GM21825 (cell line): ENCODE data around the gene ZNF75A.

Experiments used
- ATAC-seq: cut with Tn5 transposase; IDR thresholded peaks from one replicate; pipeline ENCODE4 v1.9.1; 2021; ENCODE audit warnings: mild to moderate bottlenecking, moderate library complexity; ENCODE audit not compliant: unreplicated experiment

ZNF75A gene

DNA sequence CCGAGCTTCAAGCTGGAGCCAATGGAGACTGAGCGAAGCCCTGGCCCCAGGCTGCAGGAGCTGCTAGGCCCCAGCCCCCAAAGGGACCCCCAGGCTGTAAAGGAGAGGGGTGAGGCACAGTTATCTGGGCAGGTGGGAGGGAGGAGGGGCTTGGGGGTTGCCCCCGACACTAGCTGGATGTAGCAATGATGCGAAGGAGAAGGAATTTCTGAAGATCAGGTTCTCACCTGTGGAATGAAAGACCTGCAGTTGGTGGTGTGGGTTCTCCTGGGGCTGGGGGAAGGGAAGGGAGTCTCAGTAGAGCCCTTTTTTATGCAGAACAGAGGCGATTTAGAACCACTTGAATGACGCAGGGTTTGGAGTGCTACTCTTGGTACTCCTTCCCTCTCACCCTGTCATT, 20.2 kb upstream of the ZNF75A start:
- ATAC-seq = no peak

- no peak for ATAC-seq
Measured at GRCh38 chr16:3289998-3290673, 15.2 kb upstream of the ZNF75A start.

DNA sequence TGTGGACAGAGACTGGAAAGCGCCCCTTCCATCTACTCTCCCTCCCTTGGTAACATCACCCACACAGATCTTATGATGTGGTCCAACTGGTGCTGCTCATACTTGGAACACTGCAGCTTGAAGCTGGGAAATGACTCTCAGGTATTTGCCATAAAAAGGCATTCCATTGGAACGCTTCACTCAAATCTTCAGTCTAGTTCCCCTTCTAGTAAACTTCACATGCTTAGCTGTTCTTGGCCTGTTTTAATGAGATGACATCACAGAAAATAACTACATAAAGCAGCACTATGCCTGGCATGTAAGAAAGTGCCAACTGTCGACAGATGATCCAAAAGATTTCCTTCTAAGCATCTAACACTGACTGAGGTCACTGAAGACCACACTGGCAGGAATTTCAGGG, 12.7 kb upstream of the ZNF75A start:
- no peak for ATAC-seq

DNA sequence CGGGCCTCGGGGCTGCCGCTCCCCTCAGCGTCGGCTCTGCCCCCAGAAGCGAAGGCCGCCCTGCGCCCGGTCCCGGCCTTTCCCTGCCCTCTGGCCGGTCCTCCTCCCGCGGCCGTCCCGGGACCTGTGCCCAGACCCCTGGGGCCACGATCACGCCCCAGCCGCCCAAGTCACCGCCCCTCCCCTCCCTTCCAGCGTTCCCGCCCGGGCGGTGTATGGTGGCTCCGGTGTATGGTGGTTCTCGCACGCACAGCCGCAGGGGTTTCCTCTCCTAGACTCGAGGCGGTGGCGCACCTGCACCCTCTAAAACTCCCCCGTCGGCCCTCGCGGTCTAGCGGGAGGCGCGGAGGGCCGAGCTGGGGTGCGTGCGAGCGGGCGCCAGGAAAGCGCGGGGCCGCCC, 10.1 kb upstream of the ZNF75A start:
- ATAC-seq = no peak

DNA sequence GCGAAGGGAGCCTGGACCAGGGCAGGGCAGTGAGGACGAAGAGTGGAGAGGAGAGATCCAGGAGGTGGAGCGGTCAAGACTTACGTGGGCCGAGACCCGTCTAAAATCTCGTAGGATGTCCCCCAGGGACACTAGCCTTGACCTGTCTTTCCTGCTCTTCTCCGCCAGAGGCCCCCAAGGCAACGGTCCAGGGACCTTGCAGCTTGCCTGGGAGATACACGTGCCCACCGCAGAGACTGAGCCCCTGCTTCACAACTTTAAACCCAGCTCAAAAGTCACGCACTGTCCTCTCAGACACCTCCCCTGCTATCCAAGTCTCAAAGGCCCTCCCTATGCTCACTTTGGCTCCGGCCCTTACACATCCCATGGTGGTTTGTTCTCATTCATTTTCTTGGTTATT, 9.5 kb upstream of the ZNF75A start:
- ATAC-seq = no peak

DNA sequence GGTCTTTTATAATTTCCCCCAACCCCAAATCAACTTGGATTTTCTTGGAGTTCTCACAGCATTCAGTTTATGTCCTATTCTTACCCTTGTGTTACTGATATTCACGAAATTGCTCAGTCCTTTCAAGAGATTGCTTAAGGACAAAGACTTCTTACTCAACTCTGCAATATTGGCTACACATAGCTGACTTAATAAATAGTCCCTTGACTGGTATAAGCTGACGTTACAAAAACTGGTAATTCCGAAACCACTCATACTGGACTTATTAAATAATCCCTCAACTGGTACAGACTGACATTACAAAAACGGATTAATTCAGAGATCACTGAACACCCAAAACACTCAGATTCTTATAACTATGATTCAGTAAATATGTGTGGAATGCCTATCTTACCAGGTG, 927 bp upstream of the ZNF75A start:
- ATAC-seq = no peak

- no peak for ATAC-seq
Measured at GRCh38 chr16:3306078-3306477, 781 bp downstream of the ZNF75A start.

- ATAC-seq = no peak
Measured at GRCh38 chr16:3311496-3311895, 6.2 kb downstream of the ZNF75A start.

GRCh38 chr16:3317315-3317999, 12.2 kb downstream of the ZNF75A start:
- no peak for ATAC-seq

- no peak for ATAC-seq
Measured at GRCh38 chr16:3321816-3322215, 16.5 kb downstream of the ZNF75A start.

- no peak for ATAC-seq
Measured at GRCh38 chr16:3327514-3327913, 22.2 kb downstream of the ZNF75A start.

DNA sequence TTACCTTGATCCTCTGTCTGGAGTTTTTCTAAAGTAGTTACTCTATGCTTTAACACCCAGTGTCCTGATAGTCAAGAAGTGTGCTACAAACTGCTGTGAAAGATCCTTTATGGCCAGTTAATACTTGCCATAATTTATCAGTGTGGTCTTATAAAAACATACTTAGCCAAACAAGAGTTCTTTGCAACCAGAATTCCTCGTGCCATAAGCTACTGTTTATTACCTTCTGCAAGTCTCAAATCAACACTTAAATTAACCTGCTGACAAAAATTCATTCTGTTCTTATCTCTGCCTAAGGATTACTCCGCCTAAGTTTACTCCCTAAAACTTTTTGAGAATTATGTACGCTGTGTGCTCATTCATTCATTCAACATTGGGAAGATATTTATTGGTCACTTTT, 22.8 kb downstream of the ZNF75A start:
- no peak for ATAC-seq

GRCh38 chr16:3328643-3329042, 23.3 kb downstream of the ZNF75A start:
- ATAC-seq = no peak

GRCh38 chr16:3346041-3346440, 40.7 kb downstream of the ZNF75A start:
- no peak for ATAC-seq

- ATAC-seq = no peak
Measured at GRCh38 chr16:3347586-3347985, 42.3 kb downstream of the ZNF75A start.

- ATAC-seq = no peak
Measured at GRCh38 chr16:3348547-3349167, 43.4 kb downstream of the ZNF75A start.

GRCh38 chr16:3349175-3349574, 43.9 kb downstream of the ZNF75A start:
- no peak for ATAC-seq

- ATAC-seq = no peak
Measured at GRCh38 chr16:3355589-3355988, 50.3 kb downstream of the ZNF75A start, which contains the start of gene OR2C1. OR2C1 (plus strand) TSS chr16:3355889; CDS start chr16:3355941, 52 bp downstream.

- ATAC-seq = no peak
Measured at GRCh38 chr16:3356118-3356517, 50.8 kb downstream of the ZNF75A start.

- no peak for ATAC-seq
Measured at GRCh38 chr16:3358871-3359270, 53.6 kb downstream of the ZNF75A start.

- ATAC-seq = no peak
Measured at GRCh38 chr16:3362931-3363330, 57.6 kb downstream of the ZNF75A start.

- no peak for ATAC-seq
Measured at GRCh38 chr16:3363793-3364192, 58.5 kb downstream of the ZNF75A start.
